Prostate gland (tissue), 2 donors: ENCODE measurements around the gene MED12L. TPM values are rescaled to one million over a fixed set of nuclear protein-coding genes. Genes with fewer than 3 reads are reported as not detected.

Source experiments
- DNase-seq: peaks from one replicate; pipeline ENCODE4 v3.0.0-alpha.2; 2019; ENCODE audit warnings: low spot score
- H3K27ac ChIP-seq, 2 donors: fragments of 200-600 bp; sonication (generic); 2 replicates each; pipeline ENCODE4 v1.5.1; 2017 to 2019
- H3K27me3 ChIP-seq: fragments of 200-600 bp; sonication (generic); replicated peaks from 2 replicates; pipeline ENCODE4 v1.5.1; 2019; ENCODE audit not compliant: insufficient read depth
- H3K36me3 ChIP-seq, 2 donors: fragments of 200-600 bp; sonication (generic); 1 replicate in 1 of 2; 2 replicates in 1 of 2; pipeline versions ENCODE4 v1.5.1 to v1.8.1; 2017 to 2019
- H3K4me1 ChIP-seq: fragments of 200-600 bp; sonication (generic); replicated peaks from 2 replicates; pipeline ENCODE4 v1.5.1; 2019
- H3K4me3 ChIP-seq, 2 donors: fragments of 200-600 bp; sonication (generic); 2 replicates each; pipeline ENCODE4 v1.5.1; 2017 to 2019
- H3K9me3 ChIP-seq: fragments of 200-600 bp; sonication (generic); 2 replicates; pipeline ENCODE4 v1.5.1; 2017
- POLR2A ChIP-seq: fragments of 450-650 bp; IDR thresholded peaks from one replicate; pipeline ENCODE4 v1.6.1; 2016; ENCODE audit warnings: antibody characterized with exemption, mild to moderate bottlenecking
- POLR2AphosphoS5 ChIP-seq: sonication (generic); formaldehyde crosslinking; IDR thresholded peaks from one replicate; pipeline ENCODE4 v1.6.1; 2017; ENCODE audit warnings: antibody characterized with exemption
- whole genome bisulfite sequencing: methylation state at CpG from one replicate; pipeline ENCODE4 v1.1.5; 2018; 5-methylcytosine and 5-hydroxymethylcytosine counted together
- intact Hi-C: fragments of 100-400 bp; cut with DNase I; formaldehyde crosslinking; loops from one replicate; pipeline ENCODE4 v1.14.2; 2022
- total RNA-seq, 2 donors: library from RNA; depleted of rRNA; stranded (reverse); fragments of >200 nt; gene quantifications; one replicate each; pipeline ENCODE4 v1.1.0, GENCODE V29; 2016
- TF ChIP-seq, protein P1 (sequence below), 4 experiments: fragments of 200-600 bp in 2 of 4; fragments of 450-650 bp in 2 of 4; sonication (generic) in 2 of 4; IDR thresholded peaks; 1 replicate in 3 of 4; 2 replicates in 1 of 4; pipeline ENCODE4 v1.5.1; 2016 to 2019; ENCODE audit warnings: antibody characterized with exemption in 4 of 4, mild to moderate bottlenecking in 2 of 4, moderate library complexity in 2 of 4

MED12L gene
- total RNA-seq, 2 donors from 2014 or later: 3.6 to 4.3 TPM

DNA sequence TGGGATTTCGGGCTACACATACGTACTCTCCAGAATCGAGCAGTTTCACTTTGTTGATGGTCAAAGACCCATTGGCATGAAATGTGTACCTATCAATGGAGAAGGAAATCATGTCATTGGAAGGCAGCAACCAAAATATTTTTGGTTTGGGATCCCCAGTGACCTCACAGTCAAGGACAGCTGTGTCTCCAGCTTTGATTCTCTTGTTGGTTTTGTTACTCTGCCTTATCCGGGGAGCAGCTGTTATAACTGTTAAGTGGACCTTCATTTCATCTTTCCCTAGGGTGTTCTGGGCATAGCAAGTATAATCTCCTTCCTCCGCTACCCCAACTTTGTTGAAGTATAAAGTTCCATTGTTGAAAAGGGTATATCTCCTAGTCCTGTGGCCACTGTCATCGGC lies 352.4 kb downstream of the MED12L start:
- intact Hi-C loops: no loop called here
- TF ChIP-seq POLR2AphosphoS5 (no peak), POLR2A (no peak)
- TF ChIP-seq, protein P1, sequence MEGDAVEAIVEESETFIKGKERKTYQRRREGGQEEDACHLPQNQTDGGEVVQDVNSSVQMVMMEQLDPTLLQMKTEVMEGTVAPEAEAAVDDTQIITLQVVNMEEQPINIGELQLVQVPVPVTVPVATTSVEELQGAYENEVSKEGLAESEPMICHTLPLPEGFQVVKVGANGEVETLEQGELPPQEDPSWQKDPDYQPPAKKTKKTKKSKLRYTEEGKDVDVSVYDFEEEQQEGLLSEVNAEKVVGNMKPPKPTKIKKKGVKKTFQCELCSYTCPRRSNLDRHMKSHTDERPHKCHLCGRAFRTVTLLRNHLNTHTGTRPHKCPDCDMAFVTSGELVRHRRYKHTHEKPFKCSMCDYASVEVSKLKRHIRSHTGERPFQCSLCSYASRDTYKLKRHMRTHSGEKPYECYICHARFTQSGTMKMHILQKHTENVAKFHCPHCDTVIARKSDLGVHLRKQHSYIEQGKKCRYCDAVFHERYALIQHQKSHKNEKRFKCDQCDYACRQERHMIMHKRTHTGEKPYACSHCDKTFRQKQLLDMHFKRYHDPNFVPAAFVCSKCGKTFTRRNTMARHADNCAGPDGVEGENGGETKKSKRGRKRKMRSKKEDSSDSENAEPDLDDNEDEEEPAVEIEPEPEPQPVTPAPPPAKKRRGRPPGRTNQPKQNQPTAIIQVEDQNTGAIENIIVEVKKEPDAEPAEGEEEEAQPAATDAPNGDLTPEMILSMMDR (IDR thresholded peaks at IDR 0.05): no peak
- Histone ChIP-seq H3K27me3 (no peaks in the 10 kb centered on the region), H3K27ac (no peak overlapping the region), H3K36me3 (no peaks in the 10 kb centered on the region), H3K9me3 (no peaks in the 10 kb centered on the region), H3K4me1 (no peaks in the 10 kb centered on the region), H3K4me3 (no peak overlapping the region)
- DNase-seq: no peak
- WGBS: 96% methylated on average over 6 of the region's 6 CpGs

DNA sequence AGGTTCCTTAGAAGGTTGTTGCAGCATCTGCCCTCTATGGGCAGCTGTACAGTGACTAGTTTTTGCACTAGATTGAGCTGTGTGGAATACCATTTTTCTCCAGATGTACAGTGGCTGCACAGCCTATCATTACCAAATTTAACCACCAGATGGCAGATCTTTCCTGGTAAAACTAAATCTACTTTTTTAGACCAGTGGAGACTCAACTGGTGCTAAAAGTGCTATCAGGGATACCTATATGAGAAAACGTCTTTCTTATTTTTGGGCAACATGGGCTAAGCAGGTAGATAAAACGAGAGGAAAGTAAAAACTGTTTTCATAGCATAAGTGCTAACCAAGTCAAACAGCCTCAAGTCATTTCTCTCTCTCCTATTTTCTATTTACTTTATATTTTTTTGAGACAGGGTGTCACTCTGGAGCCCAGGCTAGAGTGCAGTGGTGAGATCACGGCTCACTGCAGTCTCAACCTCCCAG lies 354.2 kb downstream of the MED12L start:
- Histone ChIP-seq H3K4me1 (no peaks in the 10 kb centered on the region), H3K36me3 (no peaks in the 10 kb centered on the region), H3K27me3 (no peaks in the 10 kb centered on the region), H3K9me3 (no peaks in the 10 kb centered on the region), H3K27ac (no peak overlapping the region), H3K4me3 (no peak overlapping the region)
- TF ChIP-seq, protein P1 (IDR thresholded peaks at IDR 0.05): peak; percentile 60 to 86 (median 80)
- TF ChIP-seq POLR2AphosphoS5: no peak
- WGBS: 23% methylated on average over 3 of the region's 3 CpGs
- peak; percentile 36 for DNase-seq
- intact Hi-C loops: loop anchor here (5.0 to 10.0 kb wide), 2 partner anchors 398 to 475 kb away; no protein-coding TSS in a partner anchor

DNA sequence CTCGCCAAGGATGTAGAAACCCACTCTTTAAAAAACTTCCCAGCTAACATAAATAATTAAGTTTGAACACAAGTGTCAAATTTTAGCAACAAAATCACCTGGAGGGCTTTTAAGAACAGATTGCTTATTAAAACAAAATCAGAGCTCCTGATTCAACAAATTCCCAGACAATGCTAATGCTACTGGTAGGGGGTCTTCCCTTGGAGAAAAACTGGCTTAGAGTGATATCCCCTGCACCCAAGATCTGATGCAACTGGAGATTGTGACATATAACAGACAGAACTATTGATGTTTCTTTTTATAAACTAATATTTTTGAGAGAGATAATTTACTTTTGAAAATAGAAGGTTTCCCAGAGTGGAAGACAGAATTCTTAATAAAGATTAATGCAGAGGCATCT lies 355.5 kb downstream of the MED12L start:
- Histone ChIP-seq H3K27ac (no peak overlapping the region), H3K4me1 (no peaks in the 10 kb centered on the region), H3K9me3 (no peaks in the 10 kb centered on the region), H3K27me3 (no peaks in the 10 kb centered on the region), H3K4me3 (no peak overlapping the region), H3K36me3 (no peaks in the 10 kb centered on the region)
- TF ChIP-seq, protein P1 (IDR thresholded peaks at IDR 0.05): no peak
- TF ChIP-seq POLR2AphosphoS5 (no peak), POLR2A (no peak)
- DNase-seq: no peak
- WGBS: 93% methylated on average over 1 of the region's 1 CpG
- intact Hi-C loops: loop anchor here (5.0 to 10.0 kb wide), 2 partner anchors 396 to 474 kb away; no protein-coding TSS in a partner anchor

DNA sequence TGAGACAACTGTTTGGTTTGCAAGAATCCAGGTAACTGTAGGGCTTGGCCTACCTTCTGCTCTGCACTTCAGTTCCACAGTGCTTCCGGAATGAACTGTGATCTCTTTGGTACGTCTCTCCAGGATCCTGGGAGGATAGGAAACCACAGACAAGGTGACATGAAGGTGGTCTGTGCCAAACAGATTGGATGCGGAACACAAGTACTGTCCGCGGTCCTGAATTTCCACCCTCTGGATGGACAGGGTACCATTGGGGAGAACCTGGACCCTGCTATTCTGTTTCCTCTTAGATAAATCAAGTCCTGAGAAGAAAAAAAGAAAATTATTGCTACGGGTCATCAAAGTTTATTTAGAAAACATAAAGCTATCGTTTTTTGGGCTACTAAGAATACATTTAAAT lies 358.1 kb downstream of the MED12L start:
- WGBS: 70% methylated on average over 7 of the region's 7 CpGs
- DNase-seq: no peak

DNA sequence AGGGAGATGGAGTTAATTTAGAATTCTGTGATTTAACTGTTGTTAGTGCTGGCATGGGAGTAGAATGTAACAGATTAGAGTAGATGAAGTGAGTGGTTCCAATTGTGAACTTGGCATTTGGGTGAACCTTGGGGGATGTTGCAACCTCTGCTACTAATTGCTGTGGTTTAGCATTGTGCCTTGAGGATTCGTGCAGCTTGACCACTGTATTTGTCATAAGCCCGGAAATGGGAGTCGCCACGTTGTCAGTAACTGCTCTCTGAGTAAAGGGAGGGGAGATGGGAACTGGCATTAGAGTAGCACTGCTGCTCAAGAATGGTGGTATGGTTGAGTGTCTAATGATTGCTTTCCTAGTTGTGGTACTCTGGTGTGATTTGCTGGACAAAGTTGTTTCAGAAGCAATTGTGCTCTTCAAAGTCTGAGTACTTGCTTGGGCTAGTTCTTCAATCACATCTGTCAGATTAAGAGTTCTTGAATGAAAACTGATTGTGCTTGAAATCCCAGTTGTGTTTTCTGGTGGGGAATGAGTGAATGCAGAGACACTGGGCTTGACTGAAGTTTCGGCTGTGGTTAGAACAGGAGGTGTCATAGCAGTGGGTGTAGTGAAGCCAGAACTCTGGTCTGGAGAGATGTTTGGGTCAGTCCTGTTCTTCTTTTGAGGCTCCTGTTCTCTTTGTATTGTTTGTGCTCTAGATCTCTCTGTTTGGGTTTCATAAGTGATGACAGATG lies 360.0 kb downstream of the MED12L start:
- no peak overlapping the region for H3K27ac ChIP-seq
- H3K9me3 ChIP-seq: no peaks in the 10 kb centered on the region
- no peaks in the 10 kb centered on the region for H3K27me3 ChIP-seq
- H3K36me3 ChIP-seq: no peaks in the 10 kb centered on the region
- intact Hi-C loops: loop anchor here (10.0 kb wide), 1 partner anchor 469 kb away; no protein-coding TSS in a partner anchor
- TF ChIP-seq POLR2A (no peak), POLR2AphosphoS5 (no peak)
- DNase-seq: no peak
- no peaks in the 10 kb centered on the region for H3K4me1 ChIP-seq
- no peak overlapping the region for H3K4me3 ChIP-seq
- WGBS: 87% methylated on average over 5 of the region's 5 CpGs

More for the DNA sequence above, 358.1 kb downstream of the MED12L start:
- Histone ChIP-seq H3K4me1 (no peaks in the 10 kb centered on the region), H3K27ac (no peak overlapping the region), H3K36me3 (no peaks in the 10 kb centered on the region), H3K4me3 (no peak overlapping the region), H3K27me3 (no peaks in the 10 kb centered on the region), H3K9me3 (no peaks in the 10 kb centered on the region)
- no peak for TF ChIP-seq POLR2AphosphoS5
- intact Hi-C loops: loop anchor here (5.0 to 10.0 kb wide), 2 partner anchors 394 to 471 kb away; no protein-coding TSS in a partner anchor

DNA sequence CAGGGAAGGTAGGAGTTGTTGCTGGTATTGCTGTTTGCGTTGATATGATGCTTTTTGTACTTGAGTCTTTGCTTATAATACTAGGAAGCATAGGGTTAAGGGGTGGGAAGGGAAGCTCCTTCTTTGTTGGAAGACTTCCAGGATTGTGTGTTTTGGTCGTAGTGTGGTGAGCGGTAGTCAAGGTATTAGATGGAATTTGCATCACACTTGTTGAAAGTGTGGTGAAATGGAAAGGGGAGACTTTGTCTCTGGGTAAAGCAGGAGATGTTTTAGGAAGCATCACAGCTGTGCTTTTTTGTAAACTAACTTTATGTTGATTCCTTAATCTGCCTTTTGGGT lies 360.5 kb downstream of the MED12L start:
- intact Hi-C loops: loop anchor here (10.0 kb wide), 1 partner anchor 469 kb away; no protein-coding TSS in a partner anchor
- H3K4me1 ChIP-seq: no peaks in the 10 kb centered on the region
- TF ChIP-seq POLR2AphosphoS5 (no peak), POLR2A (no peak)
- TF ChIP-seq, protein P1 (IDR thresholded peaks at IDR 0.05): no peak
- H3K9me3 ChIP-seq: no peaks in the 10 kb centered on the region
- H3K4me3 ChIP-seq: no peak overlapping the region
- DNase-seq: no peak
- H3K27me3 ChIP-seq: no peaks in the 10 kb centered on the region
- H3K27ac ChIP-seq: no peak overlapping the region
- H3K36me3 ChIP-seq: no peaks in the 10 kb centered on the region
- WGBS: 63% methylated on average over 3 of the region's 3 CpGs
